ENCODE measurements around the gene KLF17. TPM values are rescaled to one million over a fixed set of nuclear protein-coding genes. Genes with fewer than 3 reads are reported as not detected.

KLF17 gene, protein sequence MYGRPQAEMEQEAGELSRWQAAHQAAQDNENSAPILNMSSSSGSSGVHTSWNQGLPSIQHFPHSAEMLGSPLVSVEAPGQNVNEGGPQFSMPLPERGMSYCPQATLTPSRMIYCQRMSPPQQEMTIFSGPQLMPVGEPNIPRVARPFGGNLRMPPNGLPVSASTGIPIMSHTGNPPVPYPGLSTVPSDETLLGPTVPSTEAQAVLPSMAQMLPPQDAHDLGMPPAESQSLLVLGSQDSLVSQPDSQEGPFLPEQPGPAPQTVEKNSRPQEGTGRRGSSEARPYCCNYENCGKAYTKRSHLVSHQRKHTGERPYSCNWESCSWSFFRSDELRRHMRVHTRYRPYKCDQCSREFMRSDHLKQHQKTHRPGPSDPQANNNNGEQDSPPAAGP
- not detected for total RNA-seq

DNA sequence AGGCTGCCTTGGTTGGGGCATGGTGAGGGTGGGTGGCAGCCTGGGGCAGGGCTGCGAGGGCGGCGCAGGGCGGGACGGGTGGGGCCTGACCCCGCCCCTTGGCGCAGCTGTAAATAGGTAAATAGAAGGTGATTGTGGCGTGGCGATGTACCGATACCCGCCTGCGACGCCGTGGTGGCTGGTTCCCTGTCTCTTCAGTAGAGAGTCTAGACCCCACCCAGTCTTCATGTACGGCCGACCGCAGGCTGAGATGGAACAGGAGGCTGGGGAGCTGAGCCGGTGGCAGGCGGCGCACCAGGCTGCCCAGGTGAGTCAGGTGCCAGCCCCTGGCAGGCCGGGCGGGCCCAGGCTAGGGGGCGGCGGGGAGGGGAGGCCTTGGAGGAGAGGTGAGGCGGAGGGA is at the start of gene KLF17:
TSS of gene KLF17 (plus strand) at position 140 of the 400 bp plus-strand sequence. CDS start at position 227, 87 bp downstream.
- H3K9me3 ChIP-seq = no peaks in the 10 kb centered on the region
- H3K4me3 ChIP-seq = no peak within 1 kb of the TSS
- H3K4me1 ChIP-seq = no peaks in the 10 kb centered on the region
- H3K27me3 ChIP-seq = no peaks in the 10 kb centered on the region
- no peak within 1 kb of the TSS for H3K27ac ChIP-seq
- TF ChIP-seq, protein P1, sequence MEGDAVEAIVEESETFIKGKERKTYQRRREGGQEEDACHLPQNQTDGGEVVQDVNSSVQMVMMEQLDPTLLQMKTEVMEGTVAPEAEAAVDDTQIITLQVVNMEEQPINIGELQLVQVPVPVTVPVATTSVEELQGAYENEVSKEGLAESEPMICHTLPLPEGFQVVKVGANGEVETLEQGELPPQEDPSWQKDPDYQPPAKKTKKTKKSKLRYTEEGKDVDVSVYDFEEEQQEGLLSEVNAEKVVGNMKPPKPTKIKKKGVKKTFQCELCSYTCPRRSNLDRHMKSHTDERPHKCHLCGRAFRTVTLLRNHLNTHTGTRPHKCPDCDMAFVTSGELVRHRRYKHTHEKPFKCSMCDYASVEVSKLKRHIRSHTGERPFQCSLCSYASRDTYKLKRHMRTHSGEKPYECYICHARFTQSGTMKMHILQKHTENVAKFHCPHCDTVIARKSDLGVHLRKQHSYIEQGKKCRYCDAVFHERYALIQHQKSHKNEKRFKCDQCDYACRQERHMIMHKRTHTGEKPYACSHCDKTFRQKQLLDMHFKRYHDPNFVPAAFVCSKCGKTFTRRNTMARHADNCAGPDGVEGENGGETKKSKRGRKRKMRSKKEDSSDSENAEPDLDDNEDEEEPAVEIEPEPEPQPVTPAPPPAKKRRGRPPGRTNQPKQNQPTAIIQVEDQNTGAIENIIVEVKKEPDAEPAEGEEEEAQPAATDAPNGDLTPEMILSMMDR (IDR thresholded peaks at IDR 0.05) = no peak
- intact Hi-C loops (cut with DNase I) = no loop called here
- no peaks in the 10 kb centered on the region for H3K36me3 ChIP-seq
- no peak within 1 kb of the TSS for H3K9ac ChIP-seq (ENCODE audit: low read depth in 2 of 2, low read length in 2 of 2)
- no peak for DNase-seq

DNA sequence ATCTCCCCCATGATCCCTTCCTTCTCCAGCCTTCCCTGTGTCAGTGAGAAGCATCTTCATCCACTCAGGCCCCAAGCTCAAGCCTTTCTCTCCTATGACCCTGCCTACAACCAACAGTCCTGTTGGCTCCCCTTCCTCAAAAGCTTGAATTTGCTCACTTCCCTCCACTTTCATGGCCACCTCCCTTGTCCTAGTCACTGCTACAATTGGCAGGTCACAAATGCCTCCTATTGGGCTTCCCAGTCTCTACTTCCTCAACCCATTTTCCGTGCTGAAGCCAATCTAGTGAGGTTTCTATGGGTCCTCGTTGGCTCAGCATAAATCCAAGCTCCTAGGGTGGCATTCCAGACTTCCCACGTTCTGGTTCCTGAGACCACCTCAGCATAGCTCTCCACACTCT is 47.2 kb upstream of the KLF17 start:
- TF ChIP-seq, protein P1 (IDR thresholded peaks at IDR 0.05) = no peak
- no peaks in the 10 kb centered on the region for H3K27me3 ChIP-seq
- intact Hi-C loops (cut with DNase I) = no loop called here

DNA sequence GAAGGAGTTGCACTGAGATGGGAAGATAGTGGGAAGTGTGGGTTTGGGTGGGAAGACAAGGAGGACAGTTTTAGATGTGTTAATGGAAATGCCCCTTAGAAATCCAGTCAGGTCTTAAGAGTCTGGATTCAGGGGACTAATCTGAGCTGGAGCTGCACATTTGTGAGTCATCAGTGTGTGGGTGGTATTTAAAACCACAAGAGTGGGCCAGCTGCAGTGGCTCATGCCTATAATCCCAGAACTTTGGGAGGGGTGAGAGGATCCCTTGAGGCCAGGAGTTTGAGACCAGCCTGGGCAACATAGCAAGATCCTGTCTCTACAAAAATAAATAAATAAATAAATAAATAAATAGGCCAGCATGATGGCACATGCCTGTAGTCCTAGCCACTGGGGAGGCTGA is 46.4 kb upstream of the KLF17 start:
- TF ChIP-seq, protein P1 (IDR thresholded peaks at IDR 0.05) = no peak
- Histone ChIP-seq H3K4me1 (no peaks in the 10 kb centered on the region), H3K27ac (no peak overlapping the region), H3K36me3 (no peaks in the 10 kb centered on the region), H3K9me3 (no peaks in the 10 kb centered on the region), H3K9ac (ENCODE audit: low read depth in 2 of 2, low read length in 2 of 2) (no peak overlapping the region), H3K27me3 (no peaks in the 10 kb centered on the region), H3K4me3 (no peak overlapping the region)
- intact Hi-C loops (cut with DNase I) = no loop called here
- no peak for DNase-seq

More for the DNA sequence above, 47.2 kb upstream of the KLF17 start:
- Histone ChIP-seq H3K9me3 (no peaks in the 10 kb centered on the region), H3K4me3 (no peak overlapping the region), H3K36me3 (no peaks in the 10 kb centered on the region), H3K9ac (ENCODE audit: low read depth in 2 of 2, low read length in 2 of 2) (no peak overlapping the region), H3K27ac (no peak overlapping the region), H3K4me1 (no peaks in the 10 kb centered on the region)
- no peak for DNase-seq

DNA sequence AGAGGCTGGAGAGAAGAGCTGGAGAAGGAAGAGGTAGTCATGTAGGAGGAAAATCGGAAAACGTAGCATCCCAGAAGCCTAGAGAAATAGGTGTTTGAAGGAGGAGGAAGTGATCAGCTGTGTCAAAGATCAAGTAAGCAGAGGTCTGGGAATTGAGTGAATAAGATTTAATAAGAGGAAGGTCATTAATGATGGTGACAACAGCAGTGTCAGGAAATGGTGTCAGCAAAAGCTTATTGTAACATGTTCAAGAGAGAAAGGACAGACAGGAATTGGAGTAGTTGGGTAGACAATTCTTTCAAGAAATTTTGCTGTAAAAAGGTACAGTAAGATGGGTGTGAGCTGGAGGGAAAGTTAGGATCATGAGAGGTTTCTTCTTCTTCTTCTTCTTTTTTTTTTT is 45.8 kb upstream of the KLF17 start:
- intact Hi-C loops (cut with DNase I) = no loop called here
- Histone ChIP-seq H3K27me3 (no peaks in the 10 kb centered on the region), H3K4me3 (no peak overlapping the region), H3K36me3 (no peaks in the 10 kb centered on the region), H3K27ac (no peak overlapping the region), H3K4me1 (no peaks in the 10 kb centered on the region), H3K9ac (ENCODE audit: low read depth in 2 of 2, low read length in 2 of 2) (no peak overlapping the region), H3K9me3 (no peaks in the 10 kb centered on the region)
- TF ChIP-seq, protein P1 (IDR thresholded peaks at IDR 0.05) = no peak
- no peak for DNase-seq

DNA sequence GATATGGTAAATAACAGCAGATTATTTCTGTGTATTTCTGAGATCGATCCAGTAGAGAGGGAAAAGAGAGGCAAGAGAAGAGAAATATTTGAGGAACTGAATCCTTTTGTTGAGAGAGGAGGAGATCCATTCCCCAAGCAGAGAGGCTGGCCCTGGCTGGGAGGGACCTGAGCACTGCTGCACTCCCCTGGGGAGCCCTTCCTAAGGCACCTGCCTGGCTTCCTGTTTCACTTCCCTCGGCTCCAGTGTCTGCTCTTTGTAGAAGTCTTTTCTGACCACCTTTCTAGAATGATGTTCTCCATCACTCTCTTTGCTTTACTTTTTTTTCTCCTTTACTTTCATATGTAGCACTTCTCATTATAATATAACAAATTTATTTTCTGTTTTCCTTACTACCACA is 45.1 kb upstream of the KLF17 start:
- H3K27ac ChIP-seq = no peak overlapping the region

More for the DNA sequence above, 45.1 kb upstream of the KLF17 start:
- no peak for DNase-seq
- Histone ChIP-seq H3K36me3 (no peaks in the 10 kb centered on the region), H3K4me3 (no peak overlapping the region), H3K9ac (ENCODE audit: low read depth in 2 of 2, low read length in 2 of 2) (no peak overlapping the region), H3K27me3 (no peaks in the 10 kb centered on the region), H3K4me1 (no peaks in the 10 kb centered on the region), H3K9me3 (no peaks in the 10 kb centered on the region)
- TF ChIP-seq, protein P1 (IDR thresholded peaks at IDR 0.05) = no peak
- intact Hi-C loops (cut with DNase I) = no loop called here
